Breast epithelium (tissue), 4 donors: ENCODE data around the gene HOOK1. TPM values are rescaled to one million over a fixed set of nuclear protein-coding genes. Genes with fewer than 3 reads are reported as not detected.

Source experiments
- DNase-seq, 2 donors: peaks; one replicate each; pipeline ENCODE4 v3.0.0-alpha.2; 2019; ENCODE audit warnings: low spot score in 2 of 2
- H3K27ac ChIP-seq, 2 donors: fragments of 200-600 bp; sonication (generic) in 1 of 2; one replicate each; pipeline ENCODE4 v1.5.1; 2016 to 2019; ENCODE audit warnings: mild to moderate bottlenecking in 1 of 2
- H3K27me3 ChIP-seq, 2 donors: fragments of 200-600 bp; sonication (generic) in 1 of 2; one replicate each; pipeline versions ENCODE4 v1.5.1 to v1.6.0; 2017 to 2019; ENCODE audit warnings: control low read depth in 1 of 2, mild to moderate bottlenecking in 1 of 2
- H3K36me3 ChIP-seq: fragments of 200-600 bp; one replicate; pipeline ENCODE4 v1.5.1; 2019
- H3K4me1 ChIP-seq, 2 donors: fragments of 200-600 bp; sonication (generic); one replicate each; pipeline ENCODE4 v1.5.1; 2016 to 2019; ENCODE audit warnings: control low read depth in 1 of 2
- H3K4me3 ChIP-seq, 3 donors: fragments of 200-600 bp; sonication (generic); 1 replicate in 2 of 3; 2 replicates in 1 of 3; pipeline ENCODE4 v1.5.1; 2016 to 2019; ENCODE audit warnings: mild to moderate bottlenecking in 3 of 3, moderate library complexity in 2 of 3
- H3K9me3 ChIP-seq, 2 donors: fragments of 200-600 bp; sonication (generic) in 1 of 2; one replicate each; pipeline ENCODE4 v1.5.1; 2016 to 2019; ENCODE audit warnings: control low read depth in 1 of 2
- CTCF ChIP-seq, 3 donors: fragments of 450-650 bp; IDR thresholded peaks; one replicate each; pipeline ENCODE4 v1.5.1; 2016 to 2017; ENCODE audit warnings: antibody characterized with exemption in 3 of 3, mild to moderate bottlenecking in 3 of 3, moderate library complexity in 3 of 3
- POLR2A ChIP-seq: fragments of 450-650 bp; IDR thresholded peaks from one replicate; pipeline ENCODE4 v1.6.1; 2016; ENCODE audit warnings: antibody characterized with exemption, mild to moderate bottlenecking, moderate library complexity
- POLR2AphosphoS5 ChIP-seq, 3 donors: sonication (generic); formaldehyde crosslinking; IDR thresholded peaks; one replicate each; pipeline ENCODE4 v1.6.1; 2017; ENCODE audit warnings: antibody characterized with exemption in 3 of 3
- intact Hi-C: fragments of 100-400 bp; cut with DNase I; formaldehyde crosslinking; loops from one replicate; pipeline ENCODE4 v1.15.1; 2023; ENCODE audit warnings: low total_unique reads
- total RNA-seq, 3 donors: library from RNA; depleted of rRNA; stranded (reverse); fragments of >200 nt; gene quantifications; one replicate each; pipeline ENCODE4 v1.1.0, GENCODE V29; 2016

HOOK1 gene
- total RNA-seq, 3 donors from 2014 or later = 0.16 to 33.7 (median 12.5) TPM

- intact Hi-C loops = no loop called here
- Histone ChIP-seq H3K27me3 (no peaks in the 10 kb centered on the region), H3K4me1 (no peaks in the 10 kb centered on the region), H3K36me3 (no peaks in the 10 kb centered on the region), H3K27ac (no peak overlapping the region), H3K9me3 (peaks cover 0 to 16% of the 10 kb centered on the region in 2 donors), H3K4me3 (no peak overlapping the region)
- no peak for TF ChIP-seq CTCF (IDR thresholded peaks at IDR 0.05)
- TF ChIP-seq POLR2A = no peak
- no peak for TF ChIP-seq POLR2AphosphoS5 (IDR thresholded peaks at IDR 0.05)
- no peak for DNase-seq
Measured at GRCh38 chr1:59878370-59878769, 63.6 kb downstream of the HOOK1 start.

GRCh38 chr1:59879574-59879973, 64.8 kb downstream of the HOOK1 start:
- TF ChIP-seq CTCF (IDR thresholded peaks at IDR 0.05) (peak in 2 of 3 donors; percentile 42 to 69), POLR2A (no peak)
- no peaks in the 10 kb centered on the region for H3K4me1 ChIP-seq
- intact Hi-C loops = no loop called here

GRCh38 chr1:59879996-59880505, 65.3 kb downstream of the HOOK1 start:
- TF ChIP-seq POLR2A (no peak), POLR2AphosphoS5 (IDR thresholded peaks at IDR 0.05) (no peak), CTCF (IDR thresholded peaks at IDR 0.05) (no peak)
- H3K9me3 ChIP-seq = peaks cover 0 to 16% of the 10 kb centered on the region in 2 donors
- no peak for DNase-seq
- intact Hi-C loops = no loop called here
- H3K4me1 ChIP-seq = no peaks in the 10 kb centered on the region
- H3K27ac ChIP-seq = no peak overlapping the region
- no peak overlapping the region for H3K4me3 ChIP-seq
- H3K27me3 ChIP-seq = no peaks in the 10 kb centered on the region
- H3K36me3 ChIP-seq = no peaks in the 10 kb centered on the region

More at GRCh38 chr1:59879574-59879973, 64.8 kb downstream of the HOOK1 start:
- Histone ChIP-seq H3K9me3 (peaks cover 0 to 16% of the 10 kb centered on the region in 2 donors), H3K4me3 (no peak overlapping the region), H3K27me3 (no peaks in the 10 kb centered on the region), H3K36me3 (no peaks in the 10 kb centered on the region), H3K27ac (no peak overlapping the region)
- peak; percentile 65 to 67 for DNase-seq

- intact Hi-C loops = no loop called here
- DNase-seq = no peak
- Histone ChIP-seq H3K9me3 (peaks cover 0 to 16% of the 10 kb centered on the region in 2 donors), H3K4me3 (no peak overlapping the region), H3K27me3 (no peaks in the 10 kb centered on the region), H3K4me1 (no peaks in the 10 kb centered on the region), H3K27ac (no peak overlapping the region), H3K36me3 (no peaks in the 10 kb centered on the region)
- no peak for TF ChIP-seq POLR2A
- no peak for TF ChIP-seq POLR2AphosphoS5 (IDR thresholded peaks at IDR 0.05)
Measured at GRCh38 chr1:59880735-59881134, 66.0 kb downstream of the HOOK1 start.

- no peaks in the 10 kb centered on the region for H3K36me3 ChIP-seq
- intact Hi-C loops = no loop called here
- TF ChIP-seq POLR2A = no peak
- TF ChIP-seq POLR2AphosphoS5 (IDR thresholded peaks at IDR 0.05) = no peak
- no peak for TF ChIP-seq CTCF (IDR thresholded peaks at IDR 0.05)
- H3K27me3 ChIP-seq = no peaks in the 10 kb centered on the region
- H3K4me1 ChIP-seq = no peaks in the 10 kb centered on the region
- no peak overlapping the region for H3K4me3 ChIP-seq
- no peak overlapping the region for H3K27ac ChIP-seq
- peaks cover 0 to 8% of the 10 kb centered on the region in 2 donors for H3K9me3 ChIP-seq
- DNase-seq = no peak
Measured at GRCh38 chr1:59885160-59885832, 70.5 kb downstream of the HOOK1 start.
